ENCODE data around the gene UBQLN1.
A peak's percentile ranks its signal among the peaks of the same experiment; 100 is the strongest.
"Not testable (repeated sequence)": the region's sequence is repeated elsewhere in the genome, so short reads cannot be mapped to it uniquely, and the experiment has no call there.

UBQLN1 gene

GRCh38 chr9:83633676-83634075 is 74.1 kb downstream of the UBQLN1 start:
- DNase-seq (ENCODE audit: low read depth in 1 of 2, low spot score in 1 of 2), result no peak

GRCh38 chr9:83633255-83633654 is 74.5 kb downstream of the UBQLN1 start:
- no peak for DNase-seq (ENCODE audit: low read depth in 1 of 2, low spot score in 1 of 2)

GRCh38 chr9:83630938-83631457 is 76.8 kb downstream of the UBQLN1 start:
- DNase-seq (ENCODE audit: low read depth in 1 of 2, low spot score in 1 of 2), result no peak

- no peak for DNase-seq (ENCODE audit: low read depth in 1 of 2, low spot score in 1 of 2)
Measured at GRCh38 chr9:83629433-83630104, 78.2 kb downstream of the UBQLN1 start.

- DNase-seq (ENCODE audit: low read depth in 1 of 2, low spot score in 1 of 2), result no peak
Measured at GRCh38 chr9:83628540-83628939, 79.2 kb downstream of the UBQLN1 start.

- no peak for DNase-seq (ENCODE audit: low read depth in 1 of 2, low spot score in 1 of 2)
Measured at GRCh38 chr9:83625178-83625577, 82.6 kb downstream of the UBQLN1 start.

GRCh38 chr9:83623679-83624076 is 84.1 kb downstream of the UBQLN1 start:
- DNase-seq (ENCODE audit: low read depth in 1 of 2, low spot score in 1 of 2), result no peak

- peak; percentile 37 to 55 for DNase-seq (ENCODE audit: low read depth in 1 of 2, low spot score in 1 of 2)
Measured at GRCh38 chr9:83622939-83623678, 84.6 kb downstream of the UBQLN1 start, which contains the start of gene IDNK. TSS of gene IDNK (plus strand) at chr9:83623143. CDS start at chr9:83623172, 29 bp downstream.

- DNase-seq (ENCODE audit: low read depth in 1 of 2, low spot score in 1 of 2), result no peak
Measured at GRCh38 chr9:83622433-83622938, 85.3 kb downstream of the UBQLN1 start.

- no peak for DNase-seq (ENCODE audit: low read depth in 1 of 2, low spot score in 1 of 2)
Measured at GRCh38 chr9:83620841-83621636, 86.7 kb downstream of the UBQLN1 start.

GRCh38 chr9:83617299-83617698 is 90.5 kb downstream of the UBQLN1 start:
- no peak for DNase-seq (ENCODE audit: low read depth in 1 of 2, low spot score in 1 of 2)

GRCh38 chr9:83613298-83613697 is 94.5 kb downstream of the UBQLN1 start:
- DNase-seq (ENCODE audit: low read depth in 1 of 2, low spot score in 1 of 2), result not testable (repeated sequence)

All from activated T-helper 1 cell treated with anti-CD3 and anti-CD28 coated beads, Interleukin-2, amount 50 U/mL, for 16 hours (primary cell).